Middle frontal gyrus (tissue), 1 donor: Measurements from ENCODE around the gene DLX5.
"Not testable (repeated sequence)": the region's sequence is repeated elsewhere in the genome, so short reads cannot be mapped to it uniquely, and the experiment has no call there.

Source experiments
- DNase-seq: peaks from one replicate; pipeline ENCODE4 v3.0.0-alpha.2; 2015; ENCODE audit warnings: low spot score; ENCODE audit errors: extremely low spot score

Gene DLX5

DNA sequence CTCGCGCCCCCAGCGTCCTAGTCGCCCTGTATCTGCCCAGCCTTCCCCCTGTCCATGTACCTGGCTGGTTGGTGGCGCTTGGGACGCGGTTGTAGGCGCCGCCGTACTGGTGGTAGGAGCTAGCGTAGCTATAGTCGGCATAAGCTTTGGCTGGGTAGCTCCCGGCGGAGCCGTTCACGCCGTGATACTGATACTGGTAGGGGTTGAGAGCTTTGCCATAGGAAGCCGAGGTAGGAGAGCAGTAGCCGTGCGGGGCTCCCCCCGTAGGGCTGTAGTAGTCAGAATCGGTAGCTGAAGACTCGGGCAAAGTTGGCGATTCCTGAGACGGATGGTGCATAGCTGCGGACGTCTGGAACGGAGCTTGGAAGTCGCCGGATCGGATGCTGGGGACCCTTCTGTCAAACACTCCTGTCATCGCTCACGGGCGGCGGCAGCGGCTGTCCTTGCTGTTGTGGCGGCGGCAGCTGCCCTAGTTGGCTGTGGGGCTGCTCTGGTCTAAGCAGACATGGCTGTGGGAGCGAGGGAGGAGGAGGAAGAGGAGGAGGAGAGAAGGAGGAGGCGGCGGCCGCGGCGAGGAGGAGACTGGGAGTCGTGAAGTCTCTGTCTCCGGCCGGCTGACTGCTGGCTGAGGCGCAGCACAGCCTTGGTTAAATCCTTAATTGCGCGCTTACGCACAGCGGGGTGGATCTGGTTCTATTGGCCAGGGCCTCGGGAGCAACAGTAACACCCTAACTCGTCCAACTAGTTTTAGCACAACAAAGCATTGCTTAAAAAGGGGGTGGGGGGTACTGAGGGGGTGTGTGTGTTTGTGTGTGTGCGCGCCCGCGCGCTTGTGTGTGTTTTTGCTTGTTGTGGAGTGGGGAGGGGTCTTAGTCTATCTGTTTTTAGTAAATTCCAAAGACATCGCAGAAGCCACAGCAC lies at the start of gene DLX5:
TSS of gene DLX5 (minus strand) at position 623 of the 921 bp plus-strand sequence. CDS start at position 415, 208 bp downstream.
- DNase-seq: no peak

DNA sequence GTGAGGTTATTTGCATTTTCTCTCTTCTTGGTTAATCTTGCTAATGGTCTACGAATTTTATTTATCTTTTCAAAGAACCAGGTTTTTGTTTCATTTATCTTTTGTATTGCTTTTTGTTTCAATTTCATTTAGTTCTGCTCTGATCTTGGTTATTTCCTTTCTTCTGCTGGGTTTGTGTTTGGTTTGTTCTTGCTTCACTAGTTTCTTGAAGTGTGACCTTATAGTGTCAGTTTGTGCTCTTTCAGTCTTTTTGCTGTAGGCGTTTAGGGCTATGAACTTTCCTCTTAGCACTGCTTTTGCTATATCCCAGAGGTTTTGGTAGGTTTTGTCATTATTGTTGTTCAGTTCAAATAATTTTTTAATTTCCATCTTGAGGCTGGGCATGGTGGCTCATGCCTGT lies 47.4 kb upstream of the DLX5 start:
- DNase-seq: not testable (repeated sequence)

- DNase-seq: no peak
Measured at GRCh38 chr7:97064972-97065587, 40.4 kb upstream of the DLX5 start.

GRCh38 chr7:97064020-97064419 lies 39.4 kb upstream of the DLX5 start:
- no peak for DNase-seq

DNA sequence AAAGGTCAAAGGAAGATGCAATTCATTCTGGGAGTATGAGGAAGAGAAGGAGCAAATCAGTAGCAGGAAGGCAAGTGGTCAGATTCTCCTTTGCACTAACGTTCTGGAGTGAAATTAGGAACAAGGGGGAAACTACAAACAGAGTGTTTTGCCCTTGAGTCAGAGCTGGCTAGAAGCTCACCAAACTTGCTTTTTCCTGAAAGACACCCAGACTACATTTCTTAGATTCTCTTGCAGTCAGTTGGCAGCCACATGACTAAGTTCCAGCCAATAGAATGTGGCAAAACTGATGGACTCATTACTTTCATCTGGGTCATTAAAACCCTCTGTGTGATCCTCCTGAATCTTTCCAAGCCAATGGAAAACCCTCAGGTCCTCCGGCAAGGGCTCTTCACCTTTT lies 18.6 kb upstream of the DLX5 start:
- DNase-seq: no peak

DNA sequence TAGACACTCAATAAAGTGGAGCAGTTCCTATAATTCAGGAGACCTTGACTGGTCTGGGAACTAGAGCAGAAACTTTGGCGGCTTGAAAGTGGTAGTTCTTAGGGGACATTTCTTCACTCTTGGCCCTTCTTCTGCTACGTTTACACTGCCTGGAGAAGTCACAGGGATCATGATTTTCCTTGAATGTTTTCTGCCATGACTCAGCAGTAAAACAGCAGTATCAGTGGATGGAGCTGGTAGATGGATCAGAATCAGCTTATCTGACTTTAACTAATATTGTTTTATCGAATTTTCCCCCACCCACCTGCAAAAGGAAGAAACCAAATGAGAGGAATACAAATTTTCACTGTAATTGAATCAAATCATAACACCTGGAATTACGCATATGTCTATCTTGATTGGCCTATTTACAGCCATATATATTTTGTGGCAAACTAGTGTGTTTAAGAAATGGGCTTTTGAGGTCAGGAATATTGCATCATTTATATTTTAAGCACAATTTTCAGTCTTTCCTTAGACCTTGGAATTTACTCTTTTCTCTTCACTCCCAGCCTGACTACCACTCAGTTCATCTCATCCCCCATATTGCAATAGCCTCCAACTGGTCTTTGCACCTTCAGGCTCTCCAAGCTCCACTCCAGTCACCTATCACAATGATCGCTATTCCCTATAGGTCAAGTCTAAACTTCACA lies 14.9 kb upstream of the DLX5 start:
- DNase-seq: no peak

GRCh38 chr7:97034213-97034852 lies 9.7 kb upstream of the DLX5 start:
- DNase-seq: not testable (repeated sequence)

GRCh38 chr7:97027427-97028234 lies 3.0 kb upstream of the DLX5 start:
- peak; percentile 74 for DNase-seq

- DNase-seq: no peak
Measured at GRCh38 chr7:97026715-97027426, 2.2 kb upstream of the DLX5 start.

DNA sequence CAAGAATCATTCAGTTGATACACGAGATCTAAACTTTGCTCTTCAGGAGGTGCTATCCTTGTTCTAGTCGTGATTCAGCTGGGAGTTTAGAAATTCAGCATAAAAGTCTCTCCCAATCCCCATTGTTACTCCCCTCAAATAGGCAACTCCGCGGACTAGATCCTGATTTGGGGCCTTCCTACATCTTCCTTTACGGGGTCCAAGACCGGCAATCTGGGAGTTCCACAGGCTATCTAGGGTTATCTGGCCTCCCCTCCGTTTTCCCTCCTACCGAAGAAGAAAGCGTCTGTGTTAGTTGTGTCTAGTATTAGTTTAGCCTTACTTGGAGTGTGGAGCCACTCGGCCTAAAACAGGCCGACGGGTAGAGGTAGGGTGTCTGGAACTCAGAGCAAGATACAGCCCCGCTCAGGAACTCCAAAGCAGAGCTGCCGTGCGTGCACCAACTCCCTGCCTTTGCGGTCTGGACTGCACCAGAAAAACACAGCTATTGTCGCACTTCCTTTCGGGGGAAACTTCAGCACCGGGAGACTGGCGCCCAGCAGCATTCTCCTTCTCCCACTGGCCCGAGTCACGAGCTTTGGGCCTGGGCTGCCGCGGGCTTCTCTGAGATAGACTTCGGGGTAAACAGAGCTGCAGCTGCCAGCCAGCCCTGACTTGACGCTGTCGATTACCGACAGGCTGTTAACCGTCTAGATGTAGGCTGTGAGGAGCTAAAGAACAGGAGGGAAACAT lies 1.5 kb upstream of the DLX5 start:
- DNase-seq: no peak

DNA sequence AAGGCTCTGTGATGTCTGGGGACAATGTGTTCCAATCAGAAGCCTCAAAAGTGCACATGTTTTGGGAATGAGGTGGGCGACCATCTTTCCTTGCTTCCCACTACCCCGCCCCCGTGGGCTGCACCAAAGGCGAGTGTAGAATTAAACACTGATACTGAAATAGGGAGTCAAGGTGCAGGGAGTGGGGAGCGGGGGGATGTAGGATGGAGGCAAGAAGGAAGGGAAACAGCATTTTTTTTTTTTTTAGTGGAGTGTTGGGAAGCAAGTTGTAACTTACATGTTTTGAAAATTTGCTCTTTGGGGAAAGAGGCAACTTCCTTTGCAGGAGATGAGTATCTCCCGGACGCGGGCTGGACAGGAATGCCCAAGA lies 484 bp upstream of the DLX5 start:
- DNase-seq: no peak

DNA sequence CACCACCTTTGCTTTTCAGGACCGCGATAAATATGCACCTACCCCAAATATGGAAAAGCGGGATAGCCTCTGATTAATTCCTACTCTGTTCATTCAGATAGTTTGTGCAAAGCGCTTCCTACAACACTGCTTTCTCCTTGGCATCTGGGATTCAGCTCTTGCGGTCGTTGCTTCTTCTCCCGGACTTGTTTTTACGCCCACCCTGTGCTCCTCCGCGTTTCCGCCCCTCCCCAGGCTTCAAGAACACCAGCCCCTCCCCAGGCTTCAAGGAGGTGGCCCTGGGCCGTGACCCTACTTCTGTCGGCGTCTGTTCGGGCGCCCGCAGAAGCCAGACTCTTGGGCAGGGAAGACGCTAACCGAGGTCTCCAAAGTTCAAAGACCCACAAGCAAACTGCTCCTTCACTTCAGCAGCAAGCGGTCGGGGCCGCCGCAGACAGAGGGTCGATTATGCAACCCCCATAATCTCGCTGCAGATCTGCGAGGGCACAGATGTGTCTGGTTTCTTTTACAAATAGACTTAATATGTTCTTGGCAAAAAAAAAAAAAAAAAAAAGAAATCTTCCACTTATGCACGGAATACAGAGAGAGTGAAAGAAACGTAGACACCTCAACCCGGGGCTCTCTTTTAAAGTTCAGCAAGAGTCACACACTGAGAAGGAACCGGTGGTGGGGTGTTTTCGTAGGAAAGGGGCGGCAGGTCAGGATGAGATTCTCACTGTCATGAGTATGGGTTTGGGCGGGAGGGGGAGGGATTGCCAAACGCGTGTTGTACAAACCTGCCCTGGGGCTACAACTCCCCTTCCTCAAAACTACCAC lies 1.9 kb downstream of the DLX5 start:
- DNase-seq: no peak

DNA sequence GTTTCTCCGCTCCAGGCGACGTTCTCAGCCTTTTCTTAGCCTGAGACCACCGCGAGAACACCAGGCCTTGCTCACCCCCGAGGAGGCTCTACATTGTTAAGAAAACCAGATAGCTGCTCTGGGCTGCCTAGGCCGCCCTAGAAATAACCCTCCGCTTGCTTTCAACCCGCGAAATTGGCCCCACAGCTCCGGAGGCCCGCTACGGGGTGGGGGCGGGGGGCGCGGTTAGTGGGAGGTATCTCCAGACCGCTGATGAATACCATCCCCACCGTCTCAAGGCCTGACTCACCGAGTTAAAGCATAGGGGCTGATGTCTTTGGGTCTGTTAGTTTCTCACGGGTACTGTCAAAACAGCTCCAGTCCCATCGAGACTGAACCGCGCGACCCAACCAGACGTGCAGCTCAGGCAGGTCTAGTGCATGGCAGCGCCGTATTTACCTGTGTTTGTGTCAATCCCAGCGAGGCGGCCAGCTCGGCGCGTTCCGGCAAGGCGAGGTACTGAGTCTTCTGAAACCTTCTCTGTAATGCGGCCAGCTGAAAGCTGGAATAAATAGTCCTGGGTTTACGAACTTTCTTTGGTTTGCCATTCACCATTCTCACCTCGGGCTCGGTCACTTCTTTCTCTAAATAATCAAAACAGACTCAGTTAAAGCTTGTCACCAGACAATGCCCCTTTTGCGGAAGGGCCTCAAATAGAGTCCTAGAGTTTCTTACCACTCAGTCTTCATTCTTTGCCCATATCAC lies 2.7 kb downstream of the DLX5 start:
- DNase-seq: no peak

- no peak for DNase-seq
Measured at GRCh38 chr7:97020996-97021746, 3.5 kb downstream of the DLX5 start.

- DNase-seq: no peak
Measured at GRCh38 chr7:97020601-97020995, 4.0 kb downstream of the DLX5 start.

- DNase-seq: no peak
Measured at GRCh38 chr7:97019710-97020225, 4.9 kb downstream of the DLX5 start.
